ENCODE measurements around the gene SLC4A1. TPM values are rescaled to one million over a fixed set of nuclear protein-coding genes. Genes with fewer than 3 reads are reported as not detected.

The SLC4A1 gene
- total and polyA plus RNA-seq, 2 experiments from 2014 or later, result not detected

DNA sequence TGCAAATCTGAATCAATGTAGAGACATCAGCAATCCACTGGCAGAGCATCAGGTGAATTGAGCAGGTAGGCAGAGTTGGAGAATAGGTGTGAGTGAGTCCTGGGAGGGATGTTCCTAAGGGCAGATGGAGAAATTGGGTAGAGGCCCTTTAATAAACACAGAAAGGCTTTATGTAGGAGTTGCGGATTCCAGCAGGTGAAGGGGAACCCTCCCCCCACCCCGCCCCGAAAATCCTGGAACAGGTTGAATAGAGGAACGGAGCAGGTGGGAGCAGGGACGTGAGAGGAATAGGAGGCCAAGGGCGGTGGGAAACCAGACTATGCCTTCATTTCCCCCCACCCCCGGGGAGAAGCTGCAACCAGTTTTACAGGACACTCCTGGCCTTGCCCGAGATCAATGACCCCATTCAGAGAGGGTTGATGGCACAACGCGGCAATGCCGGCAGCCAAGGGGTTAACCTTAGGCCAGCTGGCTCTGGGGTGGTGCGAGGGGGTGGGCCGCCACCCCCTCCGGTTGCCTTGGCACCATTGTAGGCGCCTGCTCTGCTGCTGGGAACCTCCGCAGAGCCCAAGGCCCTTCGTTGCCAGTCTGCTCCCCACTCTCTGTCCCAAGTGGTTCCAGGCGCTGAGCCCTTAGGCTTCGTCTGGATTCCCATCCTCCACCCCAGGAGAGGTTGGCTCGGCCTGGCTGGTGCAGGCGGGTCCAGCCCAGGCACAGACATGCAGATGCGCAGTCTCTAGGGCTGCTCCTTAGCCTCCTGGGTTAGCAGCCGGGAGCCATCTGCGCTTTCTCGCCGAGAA, 39.7 kb upstream of the SLC4A1 start:
- H3K4me1 Mint-ChIP-seq, result peaks cover 40% of the 10 kb centered on the region
- H4K20me1 ChIP-seq (replicated peaks; ENCODE audit: insufficient read depth), result 0 out of 2 replicates have a peak, but pooled peaks cover 3% of the 10 kb centered on the region
- ATAC-seq, result peak; percentile 80
- peak overlapping the region; percentile 92; the same call in 1 of the 2 replicates for H3K27ac ChIP-seq (ENCODE audit: low read depth)
- H3K27me3 Mint-ChIP-seq (ENCODE audit: insufficient read depth, low read depth, poor library complexity), result peaks cover 19% of the 10 kb centered on the region
- peaks cover 12% of the 10 kb centered on the region; the same call in 1 of the 2 replicates for H3F3A ChIP-seq (replicated peaks; ENCODE audit: low read depth)
- H3K27ac Mint-ChIP-seq, result peak overlapping the region; percentile 9; the same call in 1 of the 2 replicates
- no peaks in the 10 kb centered on the region for H3K27me3 ChIP-seq (ENCODE audit: insufficient read depth)
- H3K79me2 ChIP-seq (replicated peaks; ENCODE audit: insufficient read depth), result no peaks in the 10 kb centered on the region
- peak overlapping the region; percentile 79 for H3K4me3 ChIP-seq
- H3K9me2 ChIP-seq (ENCODE audit: insufficient read depth), result no peaks in the 10 kb centered on the region
- peak; percentile 82 for DNase-seq (ENCODE audit: low spot score)
- H2AFZ ChIP-seq, result peak overlapping the region; percentile 95
- H3K36me3 Mint-ChIP-seq (ENCODE audit: low read depth), result no peaks in the 10 kb centered on the region
- TF ChIP-seq EZH2phosphoT487 (IDR thresholded peaks at IDR 0.05; ENCODE audit: unreplicated experiment) (no peak), STAT1 (IDR thresholded peaks at IDR 0.05; ENCODE audit: unreplicated experiment) (no peak), EZH2 (IDR thresholded peaks at IDR 0.05; ENCODE audit: low read depth, unreplicated experiment) (no peak), NANOG (IDR thresholded peaks at IDR 0.05; ENCODE audit: borderline replicate concordance) (no peak), ZNF114 (CRISPR knock-in tag; IDR thresholded peaks at IDR 0.05) (no peak), JUNB (IDR thresholded peaks at IDR 0.05; ENCODE audit: unreplicated experiment) (no peak), POLR2AphosphoS5 (IDR thresholded peaks at IDR 0.05; ENCODE audit: low read depth) (no peak; the same call in none of the 2 replicates)
- TF ChIP-seq, protein P1, sequence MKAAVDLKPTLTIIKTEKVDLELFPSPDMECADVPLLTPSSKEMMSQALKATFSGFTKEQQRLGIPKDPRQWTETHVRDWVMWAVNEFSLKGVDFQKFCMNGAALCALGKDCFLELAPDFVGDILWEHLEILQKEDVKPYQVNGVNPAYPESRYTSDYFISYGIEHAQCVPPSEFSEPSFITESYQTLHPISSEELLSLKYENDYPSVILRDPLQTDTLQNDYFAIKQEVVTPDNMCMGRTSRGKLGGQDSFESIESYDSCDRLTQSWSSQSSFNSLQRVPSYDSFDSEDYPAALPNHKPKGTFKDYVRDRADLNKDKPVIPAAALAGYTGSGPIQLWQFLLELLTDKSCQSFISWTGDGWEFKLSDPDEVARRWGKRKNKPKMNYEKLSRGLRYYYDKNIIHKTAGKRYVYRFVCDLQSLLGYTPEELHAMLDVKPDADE (IDR thresholded peaks at IDR 0.05), result no peak
- TF ChIP-seq, protein P2, sequence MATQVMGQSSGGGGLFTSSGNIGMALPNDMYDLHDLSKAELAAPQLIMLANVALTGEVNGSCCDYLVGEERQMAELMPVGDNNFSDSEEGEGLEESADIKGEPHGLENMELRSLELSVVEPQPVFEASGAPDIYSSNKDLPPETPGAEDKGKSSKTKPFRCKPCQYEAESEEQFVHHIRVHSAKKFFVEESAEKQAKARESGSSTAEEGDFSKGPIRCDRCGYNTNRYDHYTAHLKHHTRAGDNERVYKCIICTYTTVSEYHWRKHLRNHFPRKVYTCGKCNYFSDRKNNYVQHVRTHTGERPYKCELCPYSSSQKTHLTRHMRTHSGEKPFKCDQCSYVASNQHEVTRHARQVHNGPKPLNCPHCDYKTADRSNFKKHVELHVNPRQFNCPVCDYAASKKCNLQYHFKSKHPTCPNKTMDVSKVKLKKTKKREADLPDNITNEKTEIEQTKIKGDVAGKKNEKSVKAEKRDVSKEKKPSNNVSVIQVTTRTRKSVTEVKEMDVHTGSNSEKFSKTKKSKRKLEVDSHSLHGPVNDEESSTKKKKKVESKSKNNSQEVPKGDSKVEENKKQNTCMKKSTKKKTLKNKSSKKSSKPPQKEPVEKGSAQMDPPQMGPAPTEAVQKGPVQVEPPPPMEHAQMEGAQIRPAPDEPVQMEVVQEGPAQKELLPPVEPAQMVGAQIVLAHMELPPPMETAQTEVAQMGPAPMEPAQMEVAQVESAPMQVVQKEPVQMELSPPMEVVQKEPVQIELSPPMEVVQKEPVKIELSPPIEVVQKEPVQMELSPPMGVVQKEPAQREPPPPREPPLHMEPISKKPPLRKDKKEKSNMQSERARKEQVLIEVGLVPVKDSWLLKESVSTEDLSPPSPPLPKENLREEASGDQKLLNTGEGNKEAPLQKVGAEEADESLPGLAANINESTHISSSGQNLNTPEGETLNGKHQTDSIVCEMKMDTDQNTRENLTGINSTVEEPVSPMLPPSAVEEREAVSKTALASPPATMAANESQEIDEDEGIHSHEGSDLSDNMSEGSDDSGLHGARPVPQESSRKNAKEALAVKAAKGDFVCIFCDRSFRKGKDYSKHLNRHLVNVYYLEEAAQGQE (IDR thresholded peaks at IDR 0.05; ENCODE audit: unreplicated experiment), result no peak
- TF ChIP-seq, protein P3, sequence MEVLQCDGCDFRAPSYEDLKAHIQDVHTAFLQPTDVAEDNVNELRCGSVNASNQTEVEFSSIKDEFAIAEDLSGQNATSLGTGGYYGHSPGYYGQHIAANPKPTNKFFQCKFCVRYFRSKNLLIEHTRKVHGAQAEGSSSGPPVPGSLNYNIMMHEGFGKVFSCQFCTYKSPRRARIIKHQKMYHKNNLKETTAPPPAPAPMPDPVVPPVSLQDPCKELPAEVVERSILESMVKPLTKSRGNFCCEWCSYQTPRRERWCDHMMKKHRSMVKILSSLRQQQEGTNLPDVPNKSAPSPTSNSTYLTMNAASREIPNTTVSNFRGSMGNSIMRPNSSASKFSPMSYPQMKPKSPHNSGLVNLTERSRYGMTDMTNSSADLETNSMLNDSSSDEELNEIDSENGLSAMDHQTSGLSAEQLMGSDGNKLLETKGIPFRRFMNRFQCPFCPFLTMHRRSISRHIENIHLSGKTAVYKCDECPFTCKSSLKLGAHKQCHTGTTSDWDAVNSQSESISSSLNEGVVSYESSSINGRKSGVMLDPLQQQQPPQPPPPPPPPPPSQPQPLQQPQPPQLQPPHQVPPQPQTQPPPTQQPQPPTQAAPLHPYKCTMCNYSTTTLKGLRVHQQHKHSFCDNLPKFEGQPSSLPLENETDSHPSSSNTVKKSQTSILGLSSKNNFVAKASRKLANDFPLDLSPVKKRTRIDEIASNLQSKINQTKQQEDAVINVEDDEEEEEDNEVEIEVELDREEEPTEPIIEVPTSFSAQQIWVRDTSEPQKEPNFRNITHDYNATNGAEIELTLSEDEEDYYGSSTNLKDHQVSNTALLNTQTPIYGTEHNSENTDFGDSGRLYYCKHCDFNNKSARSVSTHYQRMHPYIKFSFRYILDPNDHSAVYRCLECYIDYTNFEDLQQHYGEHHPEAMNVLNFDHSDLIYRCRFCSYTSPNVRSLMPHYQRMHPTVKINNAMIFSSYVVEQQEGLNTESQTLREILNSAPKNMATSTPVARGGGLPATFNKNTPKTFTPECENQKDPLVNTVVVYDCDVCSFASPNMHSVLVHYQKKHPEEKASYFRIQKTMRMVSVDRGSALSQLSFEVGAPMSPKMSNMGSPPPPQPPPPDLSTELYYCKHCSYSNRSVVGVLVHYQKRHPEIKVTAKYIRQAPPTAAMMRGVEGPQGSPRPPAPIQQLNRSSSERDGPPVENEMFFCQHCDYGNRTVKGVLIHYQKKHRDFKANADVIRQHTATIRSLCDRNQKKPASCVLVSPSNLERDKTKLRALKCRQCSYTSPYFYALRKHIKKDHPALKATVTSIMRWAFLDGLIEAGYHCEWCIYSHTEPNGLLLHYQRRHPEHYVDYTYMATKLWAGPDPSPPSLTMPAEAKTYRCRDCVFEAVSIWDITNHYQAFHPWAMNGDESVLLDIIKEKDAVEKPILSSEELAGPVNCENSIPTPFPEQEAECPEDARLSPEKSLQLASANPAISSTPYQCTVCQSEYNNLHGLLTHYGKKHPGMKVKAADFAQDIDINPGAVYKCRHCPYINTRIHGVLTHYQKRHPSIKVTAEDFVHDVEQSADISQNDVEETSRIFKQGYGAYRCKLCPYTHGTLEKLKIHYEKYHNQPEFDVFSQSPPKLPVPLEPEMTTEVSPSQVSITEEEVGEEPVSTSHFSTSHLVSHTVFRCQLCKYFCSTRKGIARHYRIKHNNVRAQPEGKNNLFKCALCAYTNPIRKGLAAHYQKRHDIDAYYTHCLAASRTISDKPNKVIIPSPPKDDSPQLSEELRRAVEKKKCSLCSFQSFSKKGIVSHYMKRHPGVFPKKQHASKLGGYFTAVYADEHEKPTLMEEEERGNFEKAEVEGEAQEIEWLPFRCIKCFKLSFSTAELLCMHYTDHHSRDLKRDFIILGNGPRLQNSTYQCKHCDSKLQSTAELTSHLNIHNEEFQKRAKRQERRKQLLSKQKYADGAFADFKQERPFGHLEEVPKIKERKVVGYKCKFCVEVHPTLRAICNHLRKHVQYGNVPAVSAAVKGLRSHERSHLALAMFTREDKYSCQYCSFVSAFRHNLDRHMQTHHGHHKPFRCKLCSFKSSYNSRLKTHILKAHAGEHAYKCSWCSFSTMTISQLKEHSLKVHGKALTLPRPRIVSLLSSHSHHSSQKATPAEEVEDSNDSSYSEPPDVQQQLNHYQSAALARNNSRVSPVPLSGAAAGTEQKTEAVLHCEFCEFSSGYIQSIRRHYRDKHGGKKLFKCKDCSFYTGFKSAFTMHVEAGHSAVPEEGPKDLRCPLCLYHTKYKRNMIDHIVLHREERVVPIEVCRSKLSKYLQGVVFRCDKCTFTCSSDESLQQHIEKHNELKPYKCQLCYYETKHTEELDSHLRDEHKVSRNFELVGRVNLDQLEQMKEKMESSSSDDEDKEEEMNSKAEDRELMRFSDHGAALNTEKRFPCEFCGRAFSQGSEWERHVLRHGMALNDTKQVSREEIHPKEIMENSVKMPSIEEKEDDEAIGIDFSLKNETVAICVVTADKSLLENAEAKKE (CRISPR knock-in tag; IDR thresholded peaks at IDR 0.05), result no peak
- TF ChIP-seq, protein P4, sequence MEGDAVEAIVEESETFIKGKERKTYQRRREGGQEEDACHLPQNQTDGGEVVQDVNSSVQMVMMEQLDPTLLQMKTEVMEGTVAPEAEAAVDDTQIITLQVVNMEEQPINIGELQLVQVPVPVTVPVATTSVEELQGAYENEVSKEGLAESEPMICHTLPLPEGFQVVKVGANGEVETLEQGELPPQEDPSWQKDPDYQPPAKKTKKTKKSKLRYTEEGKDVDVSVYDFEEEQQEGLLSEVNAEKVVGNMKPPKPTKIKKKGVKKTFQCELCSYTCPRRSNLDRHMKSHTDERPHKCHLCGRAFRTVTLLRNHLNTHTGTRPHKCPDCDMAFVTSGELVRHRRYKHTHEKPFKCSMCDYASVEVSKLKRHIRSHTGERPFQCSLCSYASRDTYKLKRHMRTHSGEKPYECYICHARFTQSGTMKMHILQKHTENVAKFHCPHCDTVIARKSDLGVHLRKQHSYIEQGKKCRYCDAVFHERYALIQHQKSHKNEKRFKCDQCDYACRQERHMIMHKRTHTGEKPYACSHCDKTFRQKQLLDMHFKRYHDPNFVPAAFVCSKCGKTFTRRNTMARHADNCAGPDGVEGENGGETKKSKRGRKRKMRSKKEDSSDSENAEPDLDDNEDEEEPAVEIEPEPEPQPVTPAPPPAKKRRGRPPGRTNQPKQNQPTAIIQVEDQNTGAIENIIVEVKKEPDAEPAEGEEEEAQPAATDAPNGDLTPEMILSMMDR (conservative IDR thresholded peaks at IDR 0.05; ENCODE audit: low read depth in 2 of 2), result no peak
- peak overlapping the region; percentile 96 for H3K4me2 ChIP-seq
- H3K9me3 Mint-ChIP-seq, result no peaks in the 10 kb centered on the region; the same call in 2 of the 3 replicates
- H3K36me3 ChIP-seq (ENCODE audit: insufficient read depth), result no peaks in the 10 kb centered on the region
- H3K4me3 Mint-ChIP-seq, result peak overlapping the region; percentile 71
- peaks cover 18% of the 10 kb centered on the region; the same call in 1 of the 2 replicates for H3K4me1 ChIP-seq (ENCODE audit: insufficient read depth)

Measured in GM23338 (cell line).